Ovary (tissue), 3 donors: ENCODE results near the gene CSGALNACT2.

Source experiments
- CTCF ChIP-seq, 3 donors: fragments of 450-650 bp in 2 of 3; fragments of 200-600 bp in 1 of 3; IDR thresholded peaks; one replicate each; pipeline versions ENCODE4 v1.5.1 to v1.8.0; 2016 to 2022; ENCODE audit warnings: antibody characterized with exemption in 3 of 3, mild to moderate bottlenecking in 1 of 3
- EP300 ChIP-seq: sonication (generic); formaldehyde crosslinking; IDR thresholded peaks from one replicate; pipeline ENCODE4 v1.6.1; 2017; ENCODE audit warnings: antibody characterized with exemption
- POLR2A ChIP-seq: fragments of 450-650 bp; IDR thresholded peaks from one replicate; pipeline ENCODE4 v1.6.1; 2017; ENCODE audit warnings: antibody characterized with exemption, mild to moderate bottlenecking, moderate library complexity
- donor health status: DM: no; HTN: no; CAD: no.

GRCh38 chr10:43155221-43155620, 17.0 kb downstream of the CSGALNACT2 start:
- TF ChIP-seq CTCF (IDR thresholded peaks at IDR 0.05) (no peak), EP300 (no peak), POLR2A (no peak)
